Vagina (tissue), 2 donors: ENCODE results near the gene CDH4. TPM values are rescaled to one million over a fixed set of nuclear protein-coding genes. Genes with fewer than 3 reads are reported as not detected.

Source experiments
- DNase-seq, 2 donors: peaks; one replicate each; pipeline ENCODE4 v3.0.0-alpha.2; 2017; ENCODE audit errors: extremely low spot score in 2 of 2
- H3K27ac ChIP-seq: fragments of 200-600 bp; sonication (generic); one replicate; pipeline ENCODE4 v1.5.1; 2019
- H3K27me3 ChIP-seq: fragments of 200-600 bp; sonication (generic); one replicate; pipeline ENCODE4 v1.5.1; 2019
- H3K36me3 ChIP-seq, 2 donors: fragments of 200-600 bp; sonication (generic); one replicate each; pipeline ENCODE4 v1.5.1; 2017 to 2019
- H3K4me1 ChIP-seq: fragments of 200-600 bp; sonication (generic); one replicate; pipeline ENCODE4 v1.5.1; 2019
- H3K4me3 ChIP-seq, 2 donors: fragments of 200-600 bp; sonication (generic); 1 replicate in 1 of 2; 2 replicates in 1 of 2; pipeline ENCODE4 v1.5.1; 2016 to 2019
- H3K9me3 ChIP-seq: fragments of 200-600 bp; sonication (generic); one replicate; pipeline ENCODE4 v1.5.1; 2019
- POLR2A ChIP-seq, 2 donors: fragments of 450-650 bp; IDR thresholded peaks; one replicate each; pipeline ENCODE4 v1.6.1; 2017; ENCODE audit warnings: antibody characterized with exemption in 2 of 2, mild to moderate bottlenecking in 2 of 2, moderate library complexity in 2 of 2
- POLR2AphosphoS5 ChIP-seq, 2 donors: sonication (generic); formaldehyde crosslinking; IDR thresholded peaks; one replicate each; pipeline ENCODE4 v1.9.0; 2017; ENCODE audit warnings: antibody characterized with exemption in 2 of 2, mild to moderate bottlenecking in 2 of 2, low read depth in 1 of 2; ENCODE audit not compliant: insufficient read depth in 1 of 2
- intact Hi-C: fragments of 100-400 bp; cut with DNase I; formaldehyde crosslinking; loops from one replicate; pipeline ENCODE4 v1.15.1; 2023
- total RNA-seq: library from RNA; depleted of rRNA; stranded (reverse); fragments of >200 nt; gene quantifications from one replicate; pipeline ENCODE4 v1.2.3, GENCODE V29; 2016
- TF ChIP-seq, protein P1 (sequence below), 3 experiments: fragments of 450-650 bp in 2 of 3; fragments of 200-600 bp in 1 of 3; sonication (generic) in 1 of 3; IDR thresholded peaks; one replicate each; pipeline ENCODE4 v1.5.1; 2017 to 2019; ENCODE audit warnings: antibody characterized with exemption in 3 of 3, mild to moderate bottlenecking in 2 of 3, moderate library complexity in 2 of 3

The CDH4 gene
- total RNA-seq, 1 donor from 2014 or later, result 0.25 TPM

DNA sequence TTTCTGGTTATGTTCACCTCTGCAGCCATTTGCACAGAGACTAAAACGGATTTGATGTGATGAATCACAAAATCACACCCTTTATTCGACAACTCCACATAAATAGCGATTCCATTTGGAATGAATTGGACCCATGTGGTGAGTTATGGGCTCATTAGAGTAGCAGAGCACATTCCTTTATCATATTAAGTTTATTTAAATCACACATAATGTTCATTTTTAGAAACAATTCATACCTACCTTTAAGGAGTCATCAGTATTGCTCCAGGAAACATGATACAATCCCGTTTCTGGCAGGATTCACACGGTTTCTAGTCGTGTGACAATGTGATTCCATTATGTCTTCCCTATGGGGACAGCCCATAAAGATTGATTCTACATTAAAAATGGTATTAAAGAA is 303.5 kb downstream of the CDH4 start:
- no peak for DNase-seq
- Histone ChIP-seq H3K36me3 (no peaks in the 10 kb centered on the region), H3K9me3 (no peaks in the 10 kb centered on the region), H3K4me1 (no peaks in the 10 kb centered on the region), H3K4me3 (no peak overlapping the region), H3K27ac (no peak overlapping the region), H3K27me3 (no peaks in the 10 kb centered on the region)
- TF ChIP-seq POLR2A (IDR thresholded peaks at IDR 0.05) (no peak), POLR2AphosphoS5 (IDR thresholded peaks at IDR 0.05; ENCODE audit: insufficient read depth in 1 of 2, low read depth in 1 of 2) (no peak)
- TF ChIP-seq, protein P1, sequence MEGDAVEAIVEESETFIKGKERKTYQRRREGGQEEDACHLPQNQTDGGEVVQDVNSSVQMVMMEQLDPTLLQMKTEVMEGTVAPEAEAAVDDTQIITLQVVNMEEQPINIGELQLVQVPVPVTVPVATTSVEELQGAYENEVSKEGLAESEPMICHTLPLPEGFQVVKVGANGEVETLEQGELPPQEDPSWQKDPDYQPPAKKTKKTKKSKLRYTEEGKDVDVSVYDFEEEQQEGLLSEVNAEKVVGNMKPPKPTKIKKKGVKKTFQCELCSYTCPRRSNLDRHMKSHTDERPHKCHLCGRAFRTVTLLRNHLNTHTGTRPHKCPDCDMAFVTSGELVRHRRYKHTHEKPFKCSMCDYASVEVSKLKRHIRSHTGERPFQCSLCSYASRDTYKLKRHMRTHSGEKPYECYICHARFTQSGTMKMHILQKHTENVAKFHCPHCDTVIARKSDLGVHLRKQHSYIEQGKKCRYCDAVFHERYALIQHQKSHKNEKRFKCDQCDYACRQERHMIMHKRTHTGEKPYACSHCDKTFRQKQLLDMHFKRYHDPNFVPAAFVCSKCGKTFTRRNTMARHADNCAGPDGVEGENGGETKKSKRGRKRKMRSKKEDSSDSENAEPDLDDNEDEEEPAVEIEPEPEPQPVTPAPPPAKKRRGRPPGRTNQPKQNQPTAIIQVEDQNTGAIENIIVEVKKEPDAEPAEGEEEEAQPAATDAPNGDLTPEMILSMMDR (IDR thresholded peaks at IDR 0.05), result no peak
- intact Hi-C loops, result no loop called here

DNA sequence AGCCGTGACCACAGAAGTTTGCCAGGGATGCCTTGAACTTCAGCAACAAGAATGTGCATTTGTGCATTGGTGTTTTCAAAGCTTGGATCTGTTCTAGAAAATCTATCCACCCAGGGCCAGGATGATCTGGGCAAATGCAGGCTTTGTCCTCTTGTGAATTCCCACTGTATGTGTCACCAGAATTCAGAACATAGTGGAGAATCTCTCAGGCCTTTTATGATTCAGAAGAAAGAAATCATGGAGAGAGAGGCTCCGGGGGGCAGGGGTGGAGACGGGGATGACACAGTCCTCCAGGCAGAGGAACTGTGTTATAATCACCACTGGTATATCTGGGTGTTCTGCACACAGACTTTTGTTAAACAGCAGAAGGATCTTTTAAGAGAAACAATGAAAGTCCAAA is 304.1 kb downstream of the CDH4 start:
- H3K27ac ChIP-seq, result no peak overlapping the region
- TF ChIP-seq, protein P1 (IDR thresholded peaks at IDR 0.05), result no peak
- TF ChIP-seq POLR2A (IDR thresholded peaks at IDR 0.05) (no peak), POLR2AphosphoS5 (IDR thresholded peaks at IDR 0.05; ENCODE audit: insufficient read depth in 1 of 2, low read depth in 1 of 2) (no peak)

DNA sequence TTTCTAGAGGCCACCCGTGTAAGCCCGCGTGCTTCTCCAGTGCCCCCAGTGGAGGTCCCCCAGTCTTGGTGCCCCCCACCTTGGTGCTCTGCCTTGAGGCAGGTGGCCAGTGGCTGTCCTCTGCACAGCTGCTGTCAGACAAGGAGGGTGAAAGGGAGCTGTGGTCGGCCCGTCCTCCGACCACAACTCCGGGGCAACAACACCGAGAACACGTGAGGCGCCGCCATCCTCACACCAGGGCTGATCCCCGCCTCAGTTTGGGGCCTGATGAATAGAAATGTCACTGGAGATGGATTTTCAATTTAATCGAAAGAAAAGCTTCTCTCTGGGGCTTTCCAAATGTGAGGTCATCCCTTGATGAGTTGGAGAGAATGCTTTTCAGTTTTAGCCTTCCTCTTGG is 304.6 kb downstream of the CDH4 start:
- no peak for DNase-seq
- Histone ChIP-seq H3K36me3 (no peaks in the 10 kb centered on the region), H3K27me3 (no peaks in the 10 kb centered on the region), H3K4me3 (no peak overlapping the region), H3K4me1 (no peaks in the 10 kb centered on the region), H3K27ac (no peak overlapping the region), H3K9me3 (no peaks in the 10 kb centered on the region)
- intact Hi-C loops, result no loop called here
- TF ChIP-seq POLR2AphosphoS5 (IDR thresholded peaks at IDR 0.05; ENCODE audit: insufficient read depth in 1 of 2, low read depth in 1 of 2) (no peak), POLR2A (IDR thresholded peaks at IDR 0.05) (no peak)
- TF ChIP-seq, protein P1 (IDR thresholded peaks at IDR 0.05), result no peak

More for the DNA sequence above, 304.1 kb downstream of the CDH4 start:
- Histone ChIP-seq H3K4me1 (no peaks in the 10 kb centered on the region), H3K4me3 (no peak overlapping the region), H3K36me3 (no peaks in the 10 kb centered on the region), H3K9me3 (no peaks in the 10 kb centered on the region), H3K27me3 (no peaks in the 10 kb centered on the region)
- intact Hi-C loops, result no loop called here
- no peak for DNase-seq

DNA sequence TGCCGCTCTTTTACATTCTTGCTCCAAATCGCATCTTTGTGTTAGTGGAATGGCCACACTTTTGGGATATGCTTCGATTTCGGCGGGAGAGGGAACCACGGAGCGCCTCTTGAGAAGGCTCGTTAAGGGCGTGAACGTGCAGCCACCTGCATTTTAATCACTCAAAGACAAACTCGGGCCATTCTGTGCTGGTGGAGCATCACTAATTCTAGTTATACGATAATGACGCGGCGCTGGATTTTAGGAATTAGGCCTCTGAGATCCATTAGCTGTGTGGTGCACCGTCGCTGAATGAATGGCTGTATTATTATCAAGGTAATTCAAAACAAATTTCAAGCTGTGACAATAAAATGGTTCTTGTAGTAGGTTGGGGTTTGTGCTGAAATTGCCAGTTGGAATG is 305.6 kb downstream of the CDH4 start:
- Histone ChIP-seq H3K9me3 (no peaks in the 10 kb centered on the region), H3K4me1 (no peaks in the 10 kb centered on the region), H3K4me3 (no peak overlapping the region), H3K27me3 (no peaks in the 10 kb centered on the region), H3K36me3 (no peaks in the 10 kb centered on the region), H3K27ac (no peak overlapping the region)
- TF ChIP-seq POLR2A (IDR thresholded peaks at IDR 0.05) (no peak), POLR2AphosphoS5 (IDR thresholded peaks at IDR 0.05; ENCODE audit: insufficient read depth in 1 of 2, low read depth in 1 of 2) (no peak)
- TF ChIP-seq, protein P1 (IDR thresholded peaks at IDR 0.05), result no peak
- DNase-seq, result no peak
- intact Hi-C loops, result no loop called here

DNA sequence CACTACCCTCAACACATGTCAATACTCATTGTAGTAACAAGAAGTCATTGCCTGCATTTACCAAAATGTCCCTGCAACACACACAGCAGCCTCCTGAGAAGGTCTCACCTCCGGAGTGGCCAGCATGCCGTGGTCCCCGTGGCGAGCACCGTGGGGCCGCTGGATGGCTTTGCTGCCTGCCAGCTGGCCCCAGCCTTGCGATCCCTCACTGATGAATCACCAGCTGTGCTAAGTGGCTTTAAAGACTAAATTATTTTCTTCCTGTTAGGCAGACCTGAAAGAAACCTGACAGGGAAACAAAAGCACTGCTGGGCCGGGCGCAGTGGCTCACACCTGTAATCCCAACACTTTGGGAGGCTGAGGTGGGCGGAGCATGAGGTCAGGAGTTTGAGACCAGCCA is 306.7 kb downstream of the CDH4 start:
- Histone ChIP-seq H3K27ac (no peak overlapping the region), H3K4me3 (no peak overlapping the region), H3K27me3 (no peaks in the 10 kb centered on the region), H3K9me3 (no peaks in the 10 kb centered on the region), H3K4me1 (no peaks in the 10 kb centered on the region), H3K36me3 (no peaks in the 10 kb centered on the region)
- intact Hi-C loops, result no loop called here
- no peak for TF ChIP-seq POLR2A (IDR thresholded peaks at IDR 0.05)
- TF ChIP-seq, protein P1 (IDR thresholded peaks at IDR 0.05), result no peak
- no peak for DNase-seq
